Activated naive CD8-positive, alpha-beta T cell treated with anti-CD3 and anti-CD28 coated beads, Interleukin-2, amount 50 U/mL, for 24 hours (primary cell): ENCODE results near the gene RABEPK.
A peak's percentile ranks its signal among the peaks of the same experiment; 100 is the strongest.
"Not testable (repeated sequence)": the region's sequence is repeated elsewhere in the genome, so short reads cannot be mapped to it uniquely, and the experiment has no call there.

ENCODE experiments used
- ATAC-seq: fragments of 150-1000 bp; cut with Tn5 transposase; one replicate; pipeline ENCODE4 v1.10.0; 2021
- DNase-seq: peaks from one replicate; pipeline ENCODE4 v3.0.0; 2021
- H3K27ac Mint-ChIP-seq: one replicate; pipeline ENCODE4 v1.8.0; 2021; ENCODE audit warnings: mild to moderate bottlenecking, mixed read lengths
- H3K27me3 Mint-ChIP-seq: one replicate; pipeline ENCODE4 v1.8.0; 2021; ENCODE audit warnings: mixed read lengths
- H3K36me3 Mint-ChIP-seq: one replicate; pipeline ENCODE4 v1.8.0; 2021; ENCODE audit warnings: low read depth, mixed read lengths
- H3K4me1 Mint-ChIP-seq: one replicate; pipeline ENCODE4 v1.8.0; 2021; ENCODE audit warnings: mixed read lengths
- H3K4me3 Mint-ChIP-seq: one replicate; pipeline ENCODE4 v1.8.0; 2021; ENCODE audit warnings: mild to moderate bottlenecking, moderate library complexity, mixed read lengths
- H3K9me3 Mint-ChIP-seq: one replicate; pipeline ENCODE4 v1.8.0; 2021; ENCODE audit warnings: mixed read lengths

The RABEPK gene

GRCh38 chr9:125200216-125201047 is at the start of gene RABEPK:
Gene RABEPK (plus strand): TSS chr9:125200542. CDS start chr9:125203014, 2,472 bp downstream.
- Mint-ChIP-seq H3K36me3 (peaks cover 23% of the 10 kb centered on the region), H3K9me3 (no peaks in the 10 kb centered on the region), H3K27me3 (no peaks in the 10 kb centered on the region), H3K4me1 (peaks cover 24% of the 10 kb centered on the region), H3K27ac (peak within 1 kb of the TSS; percentile 91), H3K4me3 (peak within 1 kb of the TSS; percentile 97)
- peak; percentile 97 for DNase-seq
- ATAC-seq, result peak; percentile 99

- Mint-ChIP-seq H3K4me3 (no peak overlapping the region), H3K9me3 (no peaks in the 10 kb centered on the region), H3K36me3 (peaks cover 17% of the 10 kb centered on the region), H3K4me1 (no peaks in the 10 kb centered on the region), H3K27me3 (no peaks in the 10 kb centered on the region), H3K27ac (no peak overlapping the region)
- DNase-seq, result no peak
- ATAC-seq, result no peak
These were observed 48.6 kb upstream of the RABEPK start for GRCh38 chr9:125151730-125152129.

GRCh38 chr9:125153712-125154367 is 46.5 kb upstream of the RABEPK start:
- peaks cover 23% of the 10 kb centered on the region for H3K36me3 Mint-ChIP-seq
- H3K4me3 Mint-ChIP-seq, result no peak overlapping the region
- H3K27ac Mint-ChIP-seq, result no peak overlapping the region
- no peak for DNase-seq
- H3K27me3 Mint-ChIP-seq, result no peaks in the 10 kb centered on the region
- no peaks in the 10 kb centered on the region for H3K4me1 Mint-ChIP-seq
- ATAC-seq, result no peak
- no peaks in the 10 kb centered on the region for H3K9me3 Mint-ChIP-seq

GRCh38 chr9:125156551-125156950 is 43.8 kb upstream of the RABEPK start:
- no peak overlapping the region for H3K27ac Mint-ChIP-seq
- H3K27me3 Mint-ChIP-seq, result no peaks in the 10 kb centered on the region
- ATAC-seq (no peak), DNase-seq (no peak)
- peaks cover 2% of the 10 kb centered on the region for H3K4me1 Mint-ChIP-seq
- no peak overlapping the region for H3K4me3 Mint-ChIP-seq
- H3K36me3 Mint-ChIP-seq, result peaks cover 26% of the 10 kb centered on the region
- H3K9me3 Mint-ChIP-seq, result no peaks in the 10 kb centered on the region

- Mint-ChIP-seq H3K27me3 (no peaks in the 10 kb centered on the region), H3K4me3 (no peak overlapping the region), H3K9me3 (no peaks in the 10 kb centered on the region), H3K27ac (peak overlapping the region; percentile 35), H3K36me3 (peaks cover 15% of the 10 kb centered on the region), H3K4me1 (peaks cover 4% of the 10 kb centered on the region)
- DNase-seq, result no peak
- ATAC-seq, result no peak
These were observed 39.6 kb upstream of the RABEPK start for GRCh38 chr9:125160750-125161149.

- ATAC-seq, result no peak
- peak overlapping the region; percentile 35 for H3K27ac Mint-ChIP-seq
- no peak for DNase-seq
- no peaks in the 10 kb centered on the region for H3K27me3 Mint-ChIP-seq
- no peaks in the 10 kb centered on the region for H3K9me3 Mint-ChIP-seq
- no peak overlapping the region for H3K4me3 Mint-ChIP-seq
- H3K36me3 Mint-ChIP-seq, result peaks cover 15% of the 10 kb centered on the region
- H3K4me1 Mint-ChIP-seq, result peaks cover 8% of the 10 kb centered on the region
These were observed 38.9 kb upstream of the RABEPK start for GRCh38 chr9:125161284-125161918.

- Mint-ChIP-seq H3K36me3 (peaks cover 12% of the 10 kb centered on the region), H3K4me1 (peaks cover 10% of the 10 kb centered on the region), H3K27ac (peak overlapping the region; percentile 27)
- not testable (repeated sequence) for H3K27me3 Mint-ChIP-seq, H3K4me3 Mint-ChIP-seq, ATAC-seq, H3K9me3 Mint-ChIP-seq, DNase-seq
These were observed 37.5 kb upstream of the RABEPK start for GRCh38 chr9:125162891-125163290.

- ATAC-seq (no peak), DNase-seq (no peak)
- H3K9me3 Mint-ChIP-seq, result no peaks in the 10 kb centered on the region
- H3K4me3 Mint-ChIP-seq, result no peak overlapping the region
- peaks cover 8% of the 10 kb centered on the region for H3K4me1 Mint-ChIP-seq
- no peak overlapping the region for H3K27ac Mint-ChIP-seq
- peaks cover 17% of the 10 kb centered on the region for H3K36me3 Mint-ChIP-seq
- H3K27me3 Mint-ChIP-seq, result no peaks in the 10 kb centered on the region
These were observed 33.6 kb upstream of the RABEPK start for GRCh38 chr9:125166762-125167161.

GRCh38 chr9:125169895-125170294 is 30.4 kb upstream of the RABEPK start:
- H3K4me1 Mint-ChIP-seq, result peaks cover 19% of the 10 kb centered on the region
- H3K36me3 Mint-ChIP-seq, result peaks cover 20% of the 10 kb centered on the region
- no peak for DNase-seq
- no peak overlapping the region for H3K4me3 Mint-ChIP-seq
- ATAC-seq, result no peak
- H3K27ac Mint-ChIP-seq, result no peak overlapping the region
- no peaks in the 10 kb centered on the region for H3K9me3 Mint-ChIP-seq
- no peaks in the 10 kb centered on the region for H3K27me3 Mint-ChIP-seq

- ATAC-seq (no peak), DNase-seq (no peak)
- Mint-ChIP-seq H3K36me3 (peaks cover 20% of the 10 kb centered on the region), H3K27me3 (no peaks in the 10 kb centered on the region), H3K4me3 (no peak overlapping the region), H3K27ac (peak overlapping the region; percentile 27), H3K4me1 (peaks cover 17% of the 10 kb centered on the region), H3K9me3 (no peaks in the 10 kb centered on the region)
These were observed 28.1 kb upstream of the RABEPK start for GRCh38 chr9:125172031-125172755.

GRCh38 chr9:125176636-125177035 is 23.7 kb upstream of the RABEPK start:
- Mint-ChIP-seq H3K9me3 (no peaks in the 10 kb centered on the region), H3K4me1 (peaks cover 27% of the 10 kb centered on the region), H3K27ac (no peak overlapping the region), H3K4me3 (no peak overlapping the region), H3K27me3 (no peaks in the 10 kb centered on the region), H3K36me3 (peaks cover 9% of the 10 kb centered on the region)
- ATAC-seq (no peak), DNase-seq (no peak)

- no peaks in the 10 kb centered on the region for H3K9me3 Mint-ChIP-seq
- no peak overlapping the region for H3K27ac Mint-ChIP-seq
- H3K36me3 Mint-ChIP-seq, result peaks cover 16% of the 10 kb centered on the region
- H3K4me3 Mint-ChIP-seq, result no peak overlapping the region
- ATAC-seq (no peak), DNase-seq (no peak)
- peaks cover 26% of the 10 kb centered on the region for H3K4me1 Mint-ChIP-seq
- no peaks in the 10 kb centered on the region for H3K27me3 Mint-ChIP-seq
These were observed 22.5 kb upstream of the RABEPK start for GRCh38 chr9:125177888-125178287.

- peaks cover 29% of the 10 kb centered on the region for H3K4me1 Mint-ChIP-seq
- H3K4me3 Mint-ChIP-seq, H3K27ac Mint-ChIP-seq, H3K9me3 Mint-ChIP-seq, DNase-seq, H3K27me3 Mint-ChIP-seq, ATAC-seq: not testable (repeated sequence)
- peaks cover 20% of the 10 kb centered on the region for H3K36me3 Mint-ChIP-seq
These were observed 20.6 kb upstream of the RABEPK start for GRCh38 chr9:125179776-125180175.

- peaks cover 38% of the 10 kb centered on the region for H3K4me1 Mint-ChIP-seq
- no peaks in the 10 kb centered on the region for H3K27me3 Mint-ChIP-seq
- no peak overlapping the region for H3K4me3 Mint-ChIP-seq
- peaks cover 23% of the 10 kb centered on the region for H3K36me3 Mint-ChIP-seq
- H3K9me3 Mint-ChIP-seq, result no peaks in the 10 kb centered on the region
- DNase-seq (no peak), ATAC-seq (no peak)
- H3K27ac Mint-ChIP-seq, result no peak overlapping the region
These were observed 19.5 kb upstream of the RABEPK start for GRCh38 chr9:125180876-125181275.
